NCI-H2107 (cell line): ENCODE measurements around the gene KLF6.

Experiments used
- DNase-seq: peaks from one replicate; lab custom pipeline; 2025; lab: John Stamatoyannopoulos, UW

The KLF6 gene

GRCh38 chr10:3784510-3785250 lies at the start of gene KLF6:
Gene KLF6, minus strand, starts transcription at chr10:3785209. Its CDS starts 195 bp downstream, at chr10:3785014.
- DNase-seq = no peak

GRCh38 chr10:3834404-3834803 lies 49.4 kb upstream of the KLF6 start:
- DNase-seq = no peak

GRCh38 chr10:3833046-3833445 lies 48.0 kb upstream of the KLF6 start:
- DNase-seq = no peak

- DNase-seq = no peak
Observed at GRCh38 chr10:3832022-3832786, 47.2 kb upstream of the KLF6 start.

GRCh38 chr10:3831608-3832007 lies 46.6 kb upstream of the KLF6 start:
- no peak for DNase-seq

- no peak for DNase-seq
Observed at GRCh38 chr10:3830946-3831345, 45.9 kb upstream of the KLF6 start.

GRCh38 chr10:3829156-3830050 lies 44.4 kb upstream of the KLF6 start:
- DNase-seq = no peak

GRCh38 chr10:3828404-3829155 lies 43.6 kb upstream of the KLF6 start:
- DNase-seq = no peak

- no peak for DNase-seq
Observed at GRCh38 chr10:3827768-3828403, 42.9 kb upstream of the KLF6 start.

GRCh38 chr10:3827266-3827665 lies 42.3 kb upstream of the KLF6 start:
- no peak for DNase-seq

- DNase-seq = no peak
Observed at GRCh38 chr10:3825862-3826351, 40.9 kb upstream of the KLF6 start.

GRCh38 chr10:3825244-3825643 lies 40.2 kb upstream of the KLF6 start:
- no peak for DNase-seq

GRCh38 chr10:3822541-3823330 lies 37.7 kb upstream of the KLF6 start:
- DNase-seq = no peak

- DNase-seq = no peak
Observed at GRCh38 chr10:3820255-3820654, 35.2 kb upstream of the KLF6 start.

GRCh38 chr10:3816995-3817394 lies 32.0 kb upstream of the KLF6 start:
- DNase-seq = no peak

- DNase-seq = no peak
Observed at GRCh38 chr10:3814838-3815220, 29.8 kb upstream of the KLF6 start.

- no peak for DNase-seq
Observed at GRCh38 chr10:3813986-3814837, 29.2 kb upstream of the KLF6 start.

- no peak for DNase-seq
Observed at GRCh38 chr10:3813267-3813666, 28.3 kb upstream of the KLF6 start.

GRCh38 chr10:3812141-3812540 lies 27.1 kb upstream of the KLF6 start:
- no peak for DNase-seq
